IMR-90 (cell line): Measurements from ENCODE around the gene CCL14. TPM values are rescaled to one million over a fixed set of nuclear protein-coding genes. Genes with fewer than 3 reads are reported as not detected.

Experiments
- ATAC-seq: fragments of 200-7000 bp; cut with Tn5 transposase; 2 replicates; pipeline ENCODE4 v1.9.1; 2020; ENCODE audit warnings: low read depth, mild to moderate bottlenecking, moderate library complexity
- BruUV-seq: library from RNA; stranded (reverse); fragments of 400-500 nt; replicated peaks from 2 replicates; lab custom pipeline; 2021; lab: Mats Ljungman, UMichigan
- CTCF ChIA-PET: fragments of 300-600 bp; formaldehyde crosslinking; extraction: SDS; loops from one replicate; lab custom pipeline; 2021; ENCODE audit warnings: antibody characterized with exemption; lab: Yijun Ruan, JAX
- POLR2A ChIA-PET: fragments of 300-600 bp; sonication (Branson Sonifier 250); formaldehyde crosslinking; loops from one replicate; lab custom pipeline; 2022; ENCODE audit warnings: antibody characterized with exemption; ENCODE audit not compliant: unreplicated experiment; lab: Charles Lee
- DNase-seq: peaks from one replicate; pipeline ENCODE4 v3.0.0; 2013
- H2AFZ ChIP-seq: replicated peaks from 2 replicates; pipeline ENCODE3; 2013; ENCODE audit warnings: low read length, mild to moderate bottlenecking; ENCODE audit not compliant: poor library complexity
- H2AK5ac ChIP-seq: 2 replicates; pipeline ENCODE4 v1.6.1; 2013; ENCODE audit warnings: low read depth, low read length, inconsistent platforms
- H2AK9ac ChIP-seq: replicated peaks from 2 replicates; pipeline ENCODE3; 2013; ENCODE audit warnings: mild to moderate bottlenecking, low read depth, low read length, moderate library complexity; ENCODE audit not compliant: poor library complexity
- H2BK120ac ChIP-seq: 2 replicates; pipeline ENCODE4 v1.6.1; 2013; ENCODE audit warnings: low read depth, low read length, inconsistent platforms
- H2BK15ac ChIP-seq: 3 replicates; pipeline ENCODE4 v1.6.1; 2013; ENCODE audit warnings: low read depth, low read length, inconsistent platforms
- H2BK20ac ChIP-seq: 2 replicates; pipeline ENCODE4 v1.6.1; 2013; ENCODE audit warnings: low read depth, mild to moderate bottlenecking, inconsistent platforms, low read length, moderate library complexity
- H2BK5ac ChIP-seq: 2 replicates; pipeline ENCODE4 v1.6.1; 2013; ENCODE audit warnings: mild to moderate bottlenecking, low read depth, low read length, inconsistent platforms; ENCODE audit not compliant: poor library complexity, severe bottlenecking
- H3K14ac ChIP-seq: replicated peaks from 2 replicates; pipeline ENCODE4 v1.6.1; 2013; ENCODE audit warnings: low read depth, low read length, inconsistent platforms
- H3K18ac ChIP-seq: 2 replicates; pipeline ENCODE4 v1.6.1; 2013; ENCODE audit warnings: low read depth, low read length, control low read depth
- H3K23ac ChIP-seq: 2 replicates; pipeline ENCODE4 v1.6.1; 2013; ENCODE audit warnings: low read depth, low read length, inconsistent platforms
- H3K27ac ChIP-seq: 2 replicates; pipeline ENCODE4 v1.5.1; 2013; ENCODE audit warnings: mild to moderate bottlenecking, control low read depth, low read length; ENCODE audit not compliant: insufficient read depth
- H3K27me3 ChIP-seq: 2 replicates; pipeline ENCODE4 v1.6.1; 2013; ENCODE audit warnings: low read length; ENCODE audit not compliant: control insufficient read depth, insufficient read depth
- H3K36me3 ChIP-seq: 2 replicates; pipeline ENCODE4 v1.6.1; 2013; ENCODE audit warnings: low read length, mixed read lengths; ENCODE audit not compliant: control insufficient read depth, insufficient read depth
- H3K4ac ChIP-seq: 2 replicates; pipeline ENCODE4 v1.6.1; 2013; ENCODE audit warnings: low read depth, low read length, inconsistent platforms
- H3K4me1 ChIP-seq: 2 replicates; pipeline ENCODE4 v1.6.1; 2013; ENCODE audit warnings: low read length, mixed read lengths; ENCODE audit not compliant: control insufficient read depth, insufficient read depth
- H3K4me2 ChIP-seq: 2 replicates; pipeline ENCODE4 v1.6.1; 2013; ENCODE audit warnings: low read depth, mild to moderate bottlenecking, control low read depth, low read length, moderate library complexity
- H3K4me3 ChIP-seq: 2 replicates; pipeline ENCODE4 v1.5.1; 2013; ENCODE audit warnings: low read depth, mild to moderate bottlenecking, control low read depth, low read length, moderate library complexity; ENCODE audit not compliant: insufficient read depth
- H3K56ac ChIP-seq: 2 replicates; pipeline ENCODE4 v1.6.1; 2013; ENCODE audit warnings: low read length, inconsistent platforms; ENCODE audit not compliant: insufficient read depth; ENCODE audit errors: extremely low read depth
- H3K79me1 ChIP-seq, 2 experiments: 2 replicates each; pipeline ENCODE4 v1.6.1; 2013; ENCODE audit warnings: low read length in 2 of 2, inconsistent platforms in 1 of 2, low read depth in 1 of 2
- H3K9ac ChIP-seq: 2 replicates; pipeline ENCODE4 v1.6.1; 2013; ENCODE audit warnings: low read depth, low read length, control low read depth
- H3K9me1 ChIP-seq: 2 replicates; pipeline ENCODE4 v1.6.1; 2013; ENCODE audit warnings: low read length, inconsistent platforms; ENCODE audit not compliant: insufficient read depth
- H3K9me3 ChIP-seq: 2 replicates; pipeline ENCODE4 v1.6.1; 2013; ENCODE audit warnings: low read length; ENCODE audit not compliant: control insufficient read depth, insufficient read depth
- H4K20me1 ChIP-seq: 2 replicates; pipeline ENCODE4 v1.6.1; 2013; ENCODE audit warnings: low read length, inconsistent platforms; ENCODE audit not compliant: insufficient read depth
- H4K5ac ChIP-seq: 2 replicates; pipeline ENCODE4 v1.6.1; 2013; ENCODE audit warnings: mild to moderate bottlenecking, low read depth, low read length, control low read depth
- H4K8ac ChIP-seq, 2 experiments: 2 replicates each; pipeline ENCODE4 v1.6.1; 2013; ENCODE audit warnings: low read depth in 2 of 2, low read length in 2 of 2, control low read depth in 1 of 2, inconsistent platforms in 1 of 2
- H4K91ac ChIP-seq: 2 replicates; pipeline ENCODE4 v1.6.1; 2013; ENCODE audit warnings: low read depth, low read length, inconsistent platforms; ENCODE audit not compliant: insufficient read depth
- BHLHE40 ChIP-seq: fragments of 150-350 bp; IDR thresholded peaks from 2 replicates; pipeline ENCODE4 v1.6.1; 2016; ENCODE audit warnings: mild to moderate bottlenecking, low read depth, low read length
- CHD1 ChIP-seq: IDR thresholded peaks from 2 replicates; pipeline ENCODE4 v1.6.1; 2012; ENCODE audit warnings: low read depth, low read length, improper control_type of control experiment
- FOS ChIP-seq: fragments of 150-350 bp; IDR thresholded peaks from 2 replicates; pipeline ENCODE4 v1.6.1; 2016; ENCODE audit warnings: low read depth, low read length
- MAFK ChIP-seq: IDR thresholded peaks from 2 replicates; pipeline ENCODE4 v1.6.1; 2012; ENCODE audit warnings: low read depth, low read length, improper control_type of control experiment
- MAZ ChIP-seq: IDR thresholded peaks from 2 replicates; pipeline ENCODE4 v1.6.1; 2012; ENCODE audit warnings: low read depth, mild to moderate bottlenecking, low read length, improper control_type of control experiment, moderate library complexity, borderline replicate concordance
- POLR2A ChIP-seq: IDR thresholded peaks from 2 replicates; pipeline ENCODE4 v1.6.1; 2012; ENCODE audit warnings: mild to moderate bottlenecking, low read depth, low read length
- RCOR1 ChIP-seq: IDR thresholded peaks from 2 replicates; pipeline ENCODE4 v1.6.1; 2012; ENCODE audit warnings: mild to moderate bottlenecking, low read length, improper control_type of control experiment; ENCODE audit not compliant: insufficient replicate concordance
- USF2 ChIP-seq: fragments of 150-350 bp; IDR thresholded peaks from 2 replicates; pipeline ENCODE4 v1.6.1; 2017; ENCODE audit warnings: mild to moderate bottlenecking, antibody characterized with exemption, low read length, low read depth
- WGBS, 2 experiments: methylation state at CpG; one replicate each; pipeline versions ENCODE4 v1.1.5 to v1.1.7; 2013; ENCODE audit warnings: missing lambda C conversion rate in 2 of 2; ENCODE audit not compliant: insufficient read length in 1 of 2; ENCODE audit errors: extremely low coverage in 2 of 2; 5-methylcytosine and 5-hydroxymethylcytosine counted together
- dilution Hi-C: fragments of 300-500 bp; cut with HindIII; formaldehyde crosslinking; loops from one replicate; pipeline ENCODE4 v1.14.3; 2018; ENCODE audit warnings: low sequenced_read_pairs; ENCODE audit not compliant: unreplicated experiment
- in situ Hi-C: fragments of 300-500 bp; cut with MboI; formaldehyde crosslinking; loops from 3 replicates; pipeline ENCODE4 v1.14.3; 2019; ENCODE audit warnings: low sequenced_read_pairs, inconsistent platforms, mixed read lengths
- intact Hi-C: fragments of 100-400 bp; cut with micrococcal nuclease; formaldehyde crosslinking; loops from 2 replicates; pipeline ENCODE4 v1.10.0; 2022
- polyA plus RNA-seq, 3 experiments: library from polyadenylated mRNA; depleted of rRNA; stranded (reverse); fragments of >200 nt; gene quantifications; 2 replicates each; pipeline ENCODE4 v1.2.3, GENCODE V29; 2012; ENCODE audit warnings: low replicate concordance in 1 of 3
- total RNA-seq: library from RNA; depleted of rRNA; stranded (reverse); fragments of >200 nt; gene quantifications from 2 replicates; pipeline ENCODE4 v1.2.3, GENCODE V29; 2012
- TF ChIP-seq, protein P1 (sequence below): conservative IDR thresholded peaks from 2 replicates; pipeline ENCODE4 v1.5.1; 2012; ENCODE audit warnings: mild to moderate bottlenecking, low read depth, low read length, improper control_type of control experiment

The CCL14 gene
- total and polyA plus RNA-seq, 2 of the 4 experiments (the other 2 are of a cell fraction), result not detected

DNA sequence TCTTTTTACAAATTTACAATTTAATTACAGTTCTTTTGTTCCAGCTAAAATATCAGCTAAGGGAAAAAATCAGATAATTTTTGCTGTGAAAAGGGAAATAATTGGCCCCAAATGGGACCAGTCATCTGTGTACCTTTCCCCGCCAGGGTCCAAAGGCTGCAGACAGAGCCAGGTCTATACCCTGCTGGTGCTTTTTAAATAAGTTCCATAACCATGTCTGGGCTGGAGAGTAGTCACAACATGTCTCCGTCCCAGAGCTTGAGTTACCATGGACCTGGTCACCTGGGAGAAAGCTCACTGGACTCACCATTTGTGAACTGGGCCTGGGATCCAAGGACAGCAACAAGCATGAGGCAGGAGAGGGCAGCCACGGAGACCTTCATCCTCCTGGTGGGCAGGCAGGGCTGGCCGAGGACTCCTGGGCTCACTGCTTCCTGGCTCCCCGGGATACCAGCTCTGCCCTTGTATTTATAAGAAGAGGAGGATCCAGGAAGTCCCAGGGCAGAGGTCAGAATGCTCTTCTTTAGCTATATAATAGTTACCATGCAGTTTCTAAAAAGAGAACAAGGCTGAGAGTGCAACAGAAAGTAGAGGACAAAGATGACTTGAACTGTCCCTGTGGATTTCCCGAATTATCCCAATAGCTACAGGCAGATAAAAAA, 14.7 kb upstream of the CCL14 start, which contains the start of gene CCL15:
TSS of gene CCL15 (minus strand) at position 444 of the 662 bp plus-strand sequence. CDS start at position 383, 61 bp downstream.
- Histone ChIP-seq H2BK15ac (no peak within 1 kb of the TSS), H3K27me3 (no peaks in the 10 kb centered on the region; the same call in none of the 2 replicates), H3K18ac (no peak within 1 kb of the TSS), H4K20me1 (no peaks in the 10 kb centered on the region), H3K23ac (no peak within 1 kb of the TSS), H3K4me3 (no peak within 1 kb of the TSS), H2BK5ac (no peak within 1 kb of the TSS), H3K56ac (no peak within 1 kb of the TSS), H3K9ac (no peak within 1 kb of the TSS), H2BK120ac (no peak within 1 kb of the TSS), H2BK20ac (no peak within 1 kb of the TSS), H4K8ac (no peak within 1 kb of the TSS), H3K4me2 (no peak within 1 kb of the TSS), H3K14ac (no peak within 1 kb of the TSS), H3K4ac (no peak within 1 kb of the TSS), H3K36me3 (no peaks in the 10 kb centered on the region), H2AFZ (no peak within 1 kb of the TSS), H4K5ac (no peak within 1 kb of the TSS), H3K79me1 (no peaks in the 10 kb centered on the region), H2AK5ac (no peak within 1 kb of the TSS), H3K9me1 (no peaks in the 10 kb centered on the region), H3K27ac (no peak within 1 kb of the TSS), H4K91ac (no peak within 1 kb of the TSS), H3K9me3 (no peaks in the 10 kb centered on the region), H2AK9ac (no peak within 1 kb of the TSS), H3K4me1 (no peaks in the 10 kb centered on the region)
- DNase-seq (no peak), ATAC-seq (no peak)
- POLR2A ChIA-PET, result no interaction called here
- TF ChIP-seq CHD1 (no peak), MAZ (no peak), BHLHE40 (no peak), RCOR1 (no peak), MAFK (no peak), POLR2A (no peak), USF2 (no peak), FOS (no peak)
- TF ChIP-seq, protein P1, sequence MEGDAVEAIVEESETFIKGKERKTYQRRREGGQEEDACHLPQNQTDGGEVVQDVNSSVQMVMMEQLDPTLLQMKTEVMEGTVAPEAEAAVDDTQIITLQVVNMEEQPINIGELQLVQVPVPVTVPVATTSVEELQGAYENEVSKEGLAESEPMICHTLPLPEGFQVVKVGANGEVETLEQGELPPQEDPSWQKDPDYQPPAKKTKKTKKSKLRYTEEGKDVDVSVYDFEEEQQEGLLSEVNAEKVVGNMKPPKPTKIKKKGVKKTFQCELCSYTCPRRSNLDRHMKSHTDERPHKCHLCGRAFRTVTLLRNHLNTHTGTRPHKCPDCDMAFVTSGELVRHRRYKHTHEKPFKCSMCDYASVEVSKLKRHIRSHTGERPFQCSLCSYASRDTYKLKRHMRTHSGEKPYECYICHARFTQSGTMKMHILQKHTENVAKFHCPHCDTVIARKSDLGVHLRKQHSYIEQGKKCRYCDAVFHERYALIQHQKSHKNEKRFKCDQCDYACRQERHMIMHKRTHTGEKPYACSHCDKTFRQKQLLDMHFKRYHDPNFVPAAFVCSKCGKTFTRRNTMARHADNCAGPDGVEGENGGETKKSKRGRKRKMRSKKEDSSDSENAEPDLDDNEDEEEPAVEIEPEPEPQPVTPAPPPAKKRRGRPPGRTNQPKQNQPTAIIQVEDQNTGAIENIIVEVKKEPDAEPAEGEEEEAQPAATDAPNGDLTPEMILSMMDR, result no peak
- intact Hi-C loops (no loop called here), dilution Hi-C loops (no loop called here), in situ Hi-C loops (no loop called here)
- CTCF ChIA-PET, result interaction anchor here (0.6 to 0.9 kb wide), 2 partner anchors 25 to 152 kb away, joined by 3 read pairs; no protein-coding TSS in a partner anchor
- WGBS, 2 experiments, result 55% methylated on average over 2 of the region's 6 CpGs; no CpG with 5 or more reads in 1 of the 2 experiments
- BruUV-seq, result no TSS peak
